Right lobe of liver (tissue), 6 donors: Measurements from ENCODE around the gene LITAFD. TPM values are rescaled to one million over a fixed set of nuclear protein-coding genes. Genes with fewer than 3 reads are reported as not detected.
"Not testable (repeated sequence)": the region's sequence is repeated elsewhere in the genome, so short reads cannot be mapped to it uniquely, and the experiment has no call there.

Experiments used
- ATAC-seq, 4 donors: fragments of 200-7000 bp; cut with Tn5 transposase; one replicate each; pipeline ENCODE4 v1.9.1; 2020; ENCODE audit warnings: mild to moderate bottlenecking in 4 of 4, moderate library complexity in 4 of 4
- DNase-seq, 3 donors: peaks; one replicate each; pipeline ENCODE4 v3.0.0-alpha.2; 2020
- H3K27ac ChIP-seq, 3 donors: fragments of 200-600 bp; one replicate each; pipeline ENCODE4 v1.8.0; 2022
- H3K27me3 ChIP-seq, 2 donors: fragments of 200-600 bp; one replicate each; pipeline ENCODE4 v1.8.0; 2022
- H3K36me3 ChIP-seq, 4 donors: fragments of 200-600 bp; sonication (generic) in 1 of 4; one replicate each; pipeline versions ENCODE4 v1.5.1 to v1.8.0; 2017 to 2022; ENCODE audit warnings: control low read depth in 1 of 4
- H3K4me1 ChIP-seq, 4 donors: fragments of 200-600 bp; sonication (generic) in 1 of 4; one replicate each; pipeline versions ENCODE4 v1.5.1 to v1.8.0; 2017 to 2022; ENCODE audit warnings: control low read depth in 1 of 4
- H3K4me3 ChIP-seq, 3 donors: fragments of 200-600 bp; one replicate each; pipeline ENCODE4 v1.8.0; 2022
- H3K9me3 ChIP-seq, 4 donors: fragments of 200-600 bp; sonication (generic) in 1 of 4; one replicate each; pipeline versions ENCODE4 v1.5.1 to v1.8.0; 2017 to 2022; ENCODE audit warnings: control low read depth in 1 of 4
- CTCF ChIP-seq, 4 donors: fragments of 200-600 bp in 3 of 4; fragments of 450-650 bp in 1 of 4; IDR thresholded peaks; one replicate each; pipeline versions ENCODE4 v1.5.1 to v1.8.0; 2016 to 2022; ENCODE audit warnings: antibody characterized with exemption in 4 of 4, mild to moderate bottlenecking in 2 of 4
- POLR2A ChIP-seq: fragments of 450-650 bp; IDR thresholded peaks from one replicate; pipeline ENCODE4 v1.6.1; 2017; ENCODE audit warnings: antibody characterized with exemption, mild to moderate bottlenecking
- WGBS: methylation state at CpG from one replicate; pipeline ENCODE4 v1.1.6; 2018; ENCODE audit warnings: low coverage, low lambda C conversion rate; ENCODE audit not compliant: insufficient coverage; ENCODE audit errors: missing lambda C conversion rate; 5-methylcytosine and 5-hydroxymethylcytosine counted together
- intact Hi-C, 2 donors: fragments of 100-400 bp; cut with DNase I; formaldehyde crosslinking; loops; one replicate each; pipeline versions ENCODE4 v1.11.2 to v1.14.1; 2022
- total RNA-seq, 6 experiments: library from RNA; depleted of rRNA in 2 of 6; stranded (reverse); fragments of >200 nt in 2 of 6; fragmentation: NEBNext Ultra II Directional in 3 of 6; extraction: Animal tissue kit (Norgen Biotek cat#: 25700) in 3 of 6; gene quantifications; one replicate each; pipeline versions ENCODE4 v1.1.0 to v1.2.4, GENCODE V29; 2016 to 2023
- donor health status: DM: no; HTN: yes; CAD: no.
- donor health status: DM: no; HTN: no; CAD: no.
- donor health status: DM: no; HTN: no; CAD: no.
- donor health status: DM: no; HTN: yes; CAD: no.
- donor health status: DM: no; HTN: yes; CAD: no.

The LITAFD gene
- total RNA-seq, 6 experiments from 2014 or later, result not detected

- DNase-seq (no peak), ATAC-seq (peak; percentile 8 to 39 (median 18))
- TF ChIP-seq CTCF (IDR thresholded peaks at IDR 0.05), result no peak
- TF ChIP-seq POLR2A, result no peak
- peak overlapping the region in 2 of 3 donors; percentile 54 for H3K27ac ChIP-seq
- H3K4me1 ChIP-seq, result peaks cover 0 to 20% (median 6%) of the 10 kb centered on the region in 4 donors
- H3K36me3 ChIP-seq, result no peaks in the 10 kb centered on the region
- H3K9me3 ChIP-seq, result no peaks in the 10 kb centered on the region
- 53% methylated on average over 4 of the region's 5 CpGs for WGBS
- intact Hi-C loops, result no loop called here
- no peak overlapping the region for H3K4me3 ChIP-seq
- no peaks in the 10 kb centered on the region for H3K27me3 ChIP-seq
Observed at GRCh38 chr16:8872071-8872470, 10.1 kb upstream of the LITAFD start.

DNA sequence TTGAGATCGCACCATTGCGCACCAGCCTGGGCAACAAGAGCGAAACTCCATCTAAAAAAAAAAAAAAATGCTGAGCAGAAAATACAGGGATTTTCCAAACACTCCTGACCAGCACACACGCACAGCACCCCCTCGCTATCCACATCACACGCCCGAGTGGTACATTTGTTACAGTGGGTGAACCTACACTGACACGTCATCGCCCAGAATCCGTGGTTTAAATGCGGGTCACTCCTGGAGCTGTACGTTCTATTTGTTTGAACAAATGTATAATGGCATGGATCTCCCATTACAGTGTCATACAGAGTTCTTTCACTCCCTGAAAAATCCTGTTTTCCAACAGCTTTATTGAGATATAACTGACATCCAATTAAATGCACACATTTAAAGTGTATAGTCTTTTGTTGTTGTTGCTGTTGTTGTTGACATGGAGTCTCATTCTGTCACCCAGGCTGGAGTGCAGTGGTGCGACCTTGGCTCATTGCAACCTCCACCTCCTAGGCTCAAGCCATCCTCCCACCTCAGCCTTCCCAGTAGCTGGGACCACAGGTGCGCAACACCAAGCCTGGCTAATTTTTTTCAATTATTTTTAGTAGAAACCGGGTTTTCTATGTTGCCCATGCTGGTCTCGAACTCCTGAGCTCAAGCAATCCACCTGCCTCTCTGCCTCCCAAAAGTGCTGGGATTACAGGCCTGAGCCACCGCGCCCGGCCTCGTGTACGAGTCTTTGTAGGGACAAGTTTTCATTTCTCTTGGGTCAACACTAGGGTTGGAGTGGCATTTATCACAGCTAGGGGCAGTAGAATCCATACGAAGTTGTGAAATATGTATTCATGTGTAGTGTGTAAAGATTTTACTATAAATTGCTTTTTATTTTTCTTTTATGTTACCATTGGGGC, 8.9 kb upstream of the LITAFD start:
- Histone ChIP-seq H3K27me3 (no peaks in the 10 kb centered on the region), H3K36me3 (no peaks in the 10 kb centered on the region), H3K4me3 (no peak overlapping the region), H3K4me1 (peaks cover 0 to 20% (median 6%) of the 10 kb centered on the region in 4 donors), H3K27ac (no peak overlapping the region), H3K9me3 (no peaks in the 10 kb centered on the region)
- ATAC-seq, result no peak
- intact Hi-C loops, result no loop called here
- TF ChIP-seq POLR2A, result no peak
- TF ChIP-seq CTCF (IDR thresholded peaks at IDR 0.05), result no peak
- DNase-seq, result no peak
- WGBS, result 90% methylated on average over 19 of the region's 22 CpGs

DNA sequence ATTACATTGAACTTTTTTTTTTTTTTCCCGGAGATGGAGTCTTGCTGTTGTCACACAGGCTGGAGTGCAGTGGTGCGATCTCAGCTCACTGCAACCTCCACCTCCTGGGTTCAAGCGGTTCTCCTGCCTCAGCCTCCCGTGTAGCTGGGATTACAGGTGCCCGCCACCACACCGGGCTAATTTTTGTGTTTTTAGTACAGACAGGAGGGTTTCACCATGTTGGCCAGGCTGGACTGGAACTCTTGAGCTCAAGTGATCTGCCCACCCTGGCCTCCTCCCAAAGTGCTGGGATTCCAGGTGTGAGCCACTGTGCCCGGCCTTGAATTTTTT, 8.3 kb upstream of the LITAFD start:
- H3K4me3 ChIP-seq, H3K27me3 ChIP-seq, ATAC-seq, intact Hi-C loops, DNase-seq, H3K27ac ChIP-seq, H3K9me3 ChIP-seq, H3K36me3 ChIP-seq: not testable (repeated sequence)
- WGBS, result 71% methylated on average over 4 of the region's 7 CpGs
- peaks cover 0 to 20% (median 6%) of the 10 kb centered on the region in 4 donors for H3K4me1 ChIP-seq

DNA sequence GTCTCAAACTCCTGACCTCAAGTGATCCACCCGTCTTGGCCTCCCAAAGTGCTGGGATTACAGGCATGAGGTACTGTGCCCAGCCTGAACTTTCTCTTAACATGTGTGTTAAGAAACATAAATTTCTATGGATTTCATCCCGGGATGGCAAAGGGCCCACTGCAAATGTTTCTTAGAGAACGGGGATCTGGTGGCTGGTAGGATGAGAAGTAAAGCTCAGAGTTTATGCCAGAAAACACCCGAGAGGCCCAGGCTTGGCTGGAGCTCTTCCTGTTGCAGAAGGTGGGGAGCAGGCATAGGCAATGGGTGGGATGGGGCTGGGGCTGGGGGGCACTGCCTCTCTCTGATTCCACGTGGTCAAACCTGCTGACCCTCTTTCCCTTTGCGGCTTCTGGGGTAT, 7.8 kb upstream of the LITAFD start:
- WGBS, result 48% methylated on average over 6 of the region's 6 CpGs
- TF ChIP-seq POLR2A (no peak), CTCF (IDR thresholded peaks at IDR 0.05) (no peak)
- Histone ChIP-seq H3K4me1 (peaks cover 0 to 19% (median 5%) of the 10 kb centered on the region in 4 donors), H3K27me3 (no peaks in the 10 kb centered on the region), H3K27ac (no peak overlapping the region), H3K36me3 (no peaks in the 10 kb centered on the region), H3K4me3 (no peak overlapping the region), H3K9me3 (no peaks in the 10 kb centered on the region)
- DNase-seq (no peak), ATAC-seq (no peak)
- intact Hi-C loops, result no loop called here

DNA sequence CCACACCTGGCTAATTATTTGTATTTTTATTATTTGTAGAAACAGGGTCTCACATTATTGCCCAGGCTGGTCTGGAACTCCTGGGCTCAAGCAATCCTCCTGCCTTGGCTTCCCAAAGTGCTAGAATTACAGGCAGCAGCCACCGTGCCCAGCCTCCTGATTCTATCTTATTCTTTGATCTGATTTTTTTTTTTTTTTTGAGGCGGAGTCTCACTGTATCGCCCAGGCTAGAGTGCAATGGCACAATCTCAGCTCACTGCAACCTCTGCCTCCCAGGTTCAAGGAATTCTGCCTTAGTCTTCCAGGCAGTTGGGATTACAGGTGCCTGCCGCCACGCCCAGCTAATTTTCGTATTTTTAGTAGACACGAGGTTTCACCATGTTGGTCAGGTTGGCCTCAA, 6.8 kb upstream of the LITAFD start:
- H3K27ac ChIP-seq, H3K27me3 ChIP-seq, H3K4me3 ChIP-seq, ATAC-seq, intact Hi-C loops, H3K36me3 ChIP-seq, H3K9me3 ChIP-seq, DNase-seq: not testable (repeated sequence)
- WGBS, result 83% methylated on average over 7 of the region's 7 CpGs
- peaks cover 0 to 17% (median 3%) of the 10 kb centered on the region in 4 donors for H3K4me1 ChIP-seq
